OCI-LY7 (cell line): Measurements from ENCODE around the gene SLC15A2.

Experiments used
- EZH2phosphoT487 ChIP-seq: fragments of 200-600 bp; sonication (generic); IDR thresholded peaks from 2 replicates; pipeline ENCODE4 v1.6.1; 2018; ENCODE audit warnings: low read depth, borderline replicate concordance, mild to moderate bottlenecking, mixed run types, antibody characterized with exemption, low read length, moderate library complexity, mixed read lengths
- TF ChIP-seq, protein P1 (sequence below): fragments of 200-600 bp; sonication (generic); conservative IDR thresholded peaks from 2 replicates; pipeline ENCODE4 v1.5.1; 2014; ENCODE audit warnings: mild to moderate bottlenecking, antibody characterized with exemption, low read length, moderate library complexity, mixed read lengths

DNA sequence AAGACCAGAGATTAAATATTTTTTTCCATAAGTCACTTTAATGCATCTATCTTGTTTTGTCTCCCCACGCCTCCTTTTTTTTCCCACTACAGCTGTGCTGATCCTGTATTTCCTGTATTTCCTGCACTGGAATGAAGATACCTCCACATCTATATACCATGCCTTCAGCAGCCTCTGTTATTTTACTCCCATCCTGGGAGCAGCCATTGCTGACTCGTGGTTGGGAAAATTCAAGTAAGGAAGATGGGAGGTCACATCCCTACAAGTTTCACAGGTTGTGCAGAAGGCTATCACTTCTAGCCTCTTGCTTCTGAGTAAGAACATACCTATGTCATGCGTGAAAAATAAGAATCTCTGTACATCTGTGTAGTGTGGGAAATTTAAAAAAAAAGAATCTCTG, 3.1 kb downstream of the SLC15A2 start:
- TF ChIP-seq, protein P1, sequence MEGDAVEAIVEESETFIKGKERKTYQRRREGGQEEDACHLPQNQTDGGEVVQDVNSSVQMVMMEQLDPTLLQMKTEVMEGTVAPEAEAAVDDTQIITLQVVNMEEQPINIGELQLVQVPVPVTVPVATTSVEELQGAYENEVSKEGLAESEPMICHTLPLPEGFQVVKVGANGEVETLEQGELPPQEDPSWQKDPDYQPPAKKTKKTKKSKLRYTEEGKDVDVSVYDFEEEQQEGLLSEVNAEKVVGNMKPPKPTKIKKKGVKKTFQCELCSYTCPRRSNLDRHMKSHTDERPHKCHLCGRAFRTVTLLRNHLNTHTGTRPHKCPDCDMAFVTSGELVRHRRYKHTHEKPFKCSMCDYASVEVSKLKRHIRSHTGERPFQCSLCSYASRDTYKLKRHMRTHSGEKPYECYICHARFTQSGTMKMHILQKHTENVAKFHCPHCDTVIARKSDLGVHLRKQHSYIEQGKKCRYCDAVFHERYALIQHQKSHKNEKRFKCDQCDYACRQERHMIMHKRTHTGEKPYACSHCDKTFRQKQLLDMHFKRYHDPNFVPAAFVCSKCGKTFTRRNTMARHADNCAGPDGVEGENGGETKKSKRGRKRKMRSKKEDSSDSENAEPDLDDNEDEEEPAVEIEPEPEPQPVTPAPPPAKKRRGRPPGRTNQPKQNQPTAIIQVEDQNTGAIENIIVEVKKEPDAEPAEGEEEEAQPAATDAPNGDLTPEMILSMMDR: no peak
- TF ChIP-seq EZH2phosphoT487: no peak
